Esophagus squamous epithelium (tissue), 5 donors: Measurements from ENCODE around the gene SMOC2. TPM values are rescaled to one million over a fixed set of nuclear protein-coding genes. Genes with fewer than 3 reads are reported as not detected.
A peak's percentile ranks its signal among the peaks of the same experiment; 100 is the strongest.

Experiments used
- DNase-seq: peaks from one replicate; lab custom pipeline; 2025; lab: John Stamatoyannopoulos, UW
- H3K27ac ChIP-seq, 4 donors: fragments of 200-600 bp; sonication (generic); one replicate each; pipeline ENCODE4 v1.5.1; 2016 to 2019; ENCODE audit warnings: mild to moderate bottlenecking in 1 of 4
- H3K27me3 ChIP-seq, 4 donors: fragments of 200-600 bp; sonication (generic); 1 replicate in 3 of 4; 2 replicates in 1 of 4; pipeline versions ENCODE4 v1.5.1 to v1.6.0; 2017 to 2021; ENCODE audit warnings: antibody characterized with exemption in 1 of 4
- H3K36me3 ChIP-seq, 3 donors: fragments of 200-600 bp; sonication (generic); one replicate each; pipeline ENCODE4 v1.5.1; 2016 to 2019
- H3K4me1 ChIP-seq, 3 donors: fragments of 200-600 bp; sonication (generic); one replicate each; pipeline ENCODE4 v1.5.1; 2017 to 2019
- H3K4me3 ChIP-seq, 4 donors: fragments of 200-600 bp; sonication (generic); 1 replicate in 3 of 4; 2 replicates in 1 of 4; pipeline ENCODE4 v1.5.1; 2016 to 2019; ENCODE audit warnings: mild to moderate bottlenecking in 2 of 4, moderate library complexity in 1 of 4
- H3K9me3 ChIP-seq, 3 donors: fragments of 200-600 bp; sonication (generic); one replicate each; pipeline ENCODE4 v1.5.1; 2016 to 2019
- POLR2A ChIP-seq, 4 donors: fragments of 450-650 bp; IDR thresholded peaks; one replicate each; pipeline ENCODE4 v1.6.1; 2017; ENCODE audit warnings: antibody characterized with exemption in 4 of 4, mild to moderate bottlenecking in 4 of 4, moderate library complexity in 3 of 4
- WGBS, 2 donors: methylation state at CpG; one replicate each; pipeline ENCODE4 v1.1.5; 2018; 5-methylcytosine and 5-hydroxymethylcytosine counted together
- intact Hi-C: fragments of 100-400 bp; cut with DNase I; formaldehyde crosslinking; loops from one replicate; pipeline ENCODE4 v1.15.0; 2022
- total RNA-seq, 4 donors: library from RNA; depleted of rRNA; stranded (reverse); fragments of >200 nt; gene quantifications; one replicate each; pipeline ENCODE4 v1.1.0, GENCODE V29; 2016
- TF ChIP-seq, protein P1 (sequence below), 6 experiments: fragments of 450-650 bp in 4 of 6; fragments of 200-600 bp in 2 of 6; sonication (generic) in 2 of 6; IDR thresholded peaks; one replicate each; pipeline ENCODE4 v1.5.1; 2016 to 2019; ENCODE audit warnings: antibody characterized with exemption in 6 of 6, mild to moderate bottlenecking in 4 of 6, moderate library complexity in 4 of 6
- donor health status: DM: yes; HTN: yes; CAD: no.

SMOC2 gene
- total RNA-seq, 4 donors from 2014 or later, result 1.9 to 35.5 (median 7.1) TPM

DNA sequence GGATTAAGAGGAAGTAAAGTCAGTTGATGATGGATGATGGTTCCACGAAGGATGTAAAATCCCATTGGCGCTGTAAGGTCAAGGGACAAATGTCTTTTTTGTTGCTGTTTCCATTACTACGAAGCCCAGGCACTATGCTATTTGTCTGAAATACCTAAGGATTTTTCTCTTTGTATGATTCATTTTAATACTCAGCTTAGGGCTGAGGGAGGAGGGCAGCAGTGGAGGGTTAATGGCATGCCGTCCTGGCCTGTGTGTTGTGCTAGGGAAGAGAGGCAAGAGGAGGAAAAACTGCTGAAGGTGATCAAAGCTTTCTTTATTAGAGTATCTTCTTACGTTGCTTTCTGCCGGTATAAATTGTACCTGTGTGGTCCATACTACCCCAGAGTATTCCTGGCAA is 6.5 kb upstream of the SMOC2 start:
- 57 to 69% methylated on average over 6 of the region's 6 CpGs for WGBS, 2 donors
- Histone ChIP-seq H3K9me3 (no peaks in the 10 kb centered on the region), H3K36me3 (no peaks in the 10 kb centered on the region), H3K4me3 (no peak overlapping the region), H3K27ac (no peak overlapping the region), H3K27me3 (peaks cover 0 to 60% (median 0%) of the 10 kb centered on the region in 4 donors), H3K4me1 (no peaks in the 10 kb centered on the region)
- intact Hi-C loops, result no loop called here
- DNase-seq, result no peak
- TF ChIP-seq, protein P1, sequence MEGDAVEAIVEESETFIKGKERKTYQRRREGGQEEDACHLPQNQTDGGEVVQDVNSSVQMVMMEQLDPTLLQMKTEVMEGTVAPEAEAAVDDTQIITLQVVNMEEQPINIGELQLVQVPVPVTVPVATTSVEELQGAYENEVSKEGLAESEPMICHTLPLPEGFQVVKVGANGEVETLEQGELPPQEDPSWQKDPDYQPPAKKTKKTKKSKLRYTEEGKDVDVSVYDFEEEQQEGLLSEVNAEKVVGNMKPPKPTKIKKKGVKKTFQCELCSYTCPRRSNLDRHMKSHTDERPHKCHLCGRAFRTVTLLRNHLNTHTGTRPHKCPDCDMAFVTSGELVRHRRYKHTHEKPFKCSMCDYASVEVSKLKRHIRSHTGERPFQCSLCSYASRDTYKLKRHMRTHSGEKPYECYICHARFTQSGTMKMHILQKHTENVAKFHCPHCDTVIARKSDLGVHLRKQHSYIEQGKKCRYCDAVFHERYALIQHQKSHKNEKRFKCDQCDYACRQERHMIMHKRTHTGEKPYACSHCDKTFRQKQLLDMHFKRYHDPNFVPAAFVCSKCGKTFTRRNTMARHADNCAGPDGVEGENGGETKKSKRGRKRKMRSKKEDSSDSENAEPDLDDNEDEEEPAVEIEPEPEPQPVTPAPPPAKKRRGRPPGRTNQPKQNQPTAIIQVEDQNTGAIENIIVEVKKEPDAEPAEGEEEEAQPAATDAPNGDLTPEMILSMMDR (IDR thresholded peaks at IDR 0.05), result no peak
- TF ChIP-seq POLR2A (IDR thresholded peaks at IDR 0.05), result no peak

DNA sequence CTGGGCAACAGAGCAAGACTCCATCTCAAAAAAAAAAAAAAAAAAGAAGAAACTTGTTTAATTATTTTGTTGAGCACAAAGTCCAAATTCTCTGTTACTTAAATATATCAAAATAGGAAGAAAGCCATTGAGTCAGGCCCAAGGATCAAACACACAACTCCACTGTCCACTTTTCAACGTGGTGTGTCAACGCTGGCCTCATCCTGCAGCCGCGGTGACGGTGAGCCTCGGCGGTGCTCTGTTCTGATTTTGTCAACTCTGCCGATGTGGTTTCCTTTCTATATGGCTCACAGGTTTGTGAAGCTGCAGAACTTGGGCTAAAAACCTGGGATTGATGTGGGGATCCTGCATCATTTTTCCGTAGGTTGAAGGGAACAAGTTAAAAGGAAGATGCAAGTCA is 3.2 kb upstream of the SMOC2 start:
- WGBS, 2 donors, result 82 to 89% methylated on average over 8 to 9 of the region's 9 CpGs
- no peak for TF ChIP-seq POLR2A (IDR thresholded peaks at IDR 0.05)
- TF ChIP-seq, protein P1 (IDR thresholded peaks at IDR 0.05), result no peak
- Histone ChIP-seq H3K36me3 (no peaks in the 10 kb centered on the region), H3K4me3 (no peak overlapping the region), H3K27me3 (peaks cover 0 to 66% (median 0%) of the 10 kb centered on the region in 4 donors), H3K4me1 (peaks cover 6 to 30% (median 9%) of the 10 kb centered on the region in 3 donors), H3K9me3 (no peaks in the 10 kb centered on the region), H3K27ac (no peak overlapping the region)
- intact Hi-C loops, result no loop called here
- no peak for DNase-seq

DNA sequence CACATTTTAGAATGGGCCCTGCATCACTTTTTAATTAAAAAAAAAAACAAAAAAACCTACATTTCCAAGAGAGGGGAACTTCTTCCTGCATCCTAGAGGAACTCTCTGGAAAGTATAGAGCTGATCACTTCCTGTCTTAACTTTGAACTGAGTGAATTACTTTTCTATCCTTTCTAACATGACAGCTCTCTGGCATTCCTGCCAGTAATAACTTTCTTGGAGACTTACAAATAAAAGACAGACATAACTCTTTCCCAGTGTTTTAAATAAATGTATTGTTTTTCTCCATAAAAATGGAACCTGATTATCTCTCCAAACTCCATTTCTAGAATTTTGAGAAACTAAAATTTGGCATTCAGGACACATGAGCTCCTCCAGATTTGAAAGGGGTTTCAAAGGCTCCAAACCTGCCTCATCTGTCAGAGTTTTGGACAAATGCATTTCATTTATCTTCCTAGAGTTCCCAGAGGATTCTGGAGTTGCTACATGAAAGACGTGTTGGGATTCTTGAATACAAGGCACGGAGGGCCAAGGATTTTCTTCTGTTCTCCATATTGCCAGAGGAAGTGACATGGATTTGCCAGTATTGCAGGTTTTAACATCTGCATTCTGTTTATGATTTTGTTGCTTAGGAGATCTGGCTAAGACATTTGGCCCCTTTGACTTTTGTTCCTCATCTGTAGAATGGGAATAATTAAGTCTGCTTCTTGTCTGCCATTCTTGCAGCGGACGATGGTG is 2.0 kb upstream of the SMOC2 start:
- WGBS, 2 donors, result 68 to 70% methylated on average over 4 of the region's 4 CpGs
- peaks cover 6 to 37% (median 9%) of the 10 kb centered on the region in 3 donors for H3K4me1 ChIP-seq
- no peak for DNase-seq
- intact Hi-C loops, result no loop called here
- H3K4me3 ChIP-seq, result no peak overlapping the region
- peaks cover 0 to 77% (median 0%) of the 10 kb centered on the region in 4 donors for H3K27me3 ChIP-seq
- no peaks in the 10 kb centered on the region for H3K36me3 ChIP-seq
- H3K27ac ChIP-seq, result no peak overlapping the region
- no peak for TF ChIP-seq POLR2A (IDR thresholded peaks at IDR 0.05)
- TF ChIP-seq, protein P1 (IDR thresholded peaks at IDR 0.05), result no peak
- no peaks in the 10 kb centered on the region for H3K9me3 ChIP-seq

DNA sequence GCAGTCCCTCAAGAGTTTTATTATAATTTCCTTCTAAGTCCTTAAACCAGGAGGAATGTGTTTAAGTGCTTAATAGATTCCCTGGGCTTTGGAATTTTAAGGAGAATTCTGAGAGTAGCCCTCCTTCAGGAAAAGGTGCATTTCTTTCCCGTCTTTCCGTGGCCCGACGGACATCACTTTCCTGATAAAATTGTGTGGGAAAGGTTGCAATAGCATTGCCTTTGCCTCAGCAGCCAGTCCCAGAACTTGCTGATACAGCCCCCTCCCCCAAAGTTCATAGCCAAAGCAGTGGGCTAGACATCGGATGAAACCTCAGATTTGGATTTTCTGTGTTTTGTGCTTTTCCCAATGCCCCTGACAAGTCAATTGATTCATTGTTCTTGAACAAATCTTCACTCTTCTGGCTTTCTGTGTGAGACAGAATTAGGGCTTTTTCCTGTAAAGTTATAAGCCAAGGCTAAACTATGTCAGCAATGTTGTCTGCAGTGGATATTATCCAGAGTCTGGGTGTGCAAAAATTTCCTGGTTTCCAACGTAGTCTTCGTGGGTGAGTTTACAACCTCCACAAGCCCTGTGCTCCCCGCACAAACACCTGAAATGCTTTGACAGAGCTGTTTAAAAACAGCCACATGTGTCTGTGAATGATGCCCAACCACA is 1.1 kb upstream of the SMOC2 start:
- Histone ChIP-seq H3K27me3 (peaks cover 0 to 73% (median 0%) of the 10 kb centered on the region in 4 donors), H3K4me1 (peaks cover 6 to 37% (median 9%) of the 10 kb centered on the region in 3 donors), H3K4me3 (no peak overlapping the region), H3K36me3 (no peaks in the 10 kb centered on the region), H3K27ac (peak overlapping the region in 3 of 4 donors; percentile 16 to 70 (median 47)), H3K9me3 (no peaks in the 10 kb centered on the region)
- 53 to 74% methylated on average over 7 to 8 of the region's 8 CpGs for WGBS, 2 donors
- no peak for DNase-seq
- intact Hi-C loops, result no loop called here
- TF ChIP-seq, protein P1 (IDR thresholded peaks at IDR 0.05), result no peak
- TF ChIP-seq POLR2A (IDR thresholded peaks at IDR 0.05), result no peak
